Measurements from ENCODE around the gene ANXA1.

DNA sequence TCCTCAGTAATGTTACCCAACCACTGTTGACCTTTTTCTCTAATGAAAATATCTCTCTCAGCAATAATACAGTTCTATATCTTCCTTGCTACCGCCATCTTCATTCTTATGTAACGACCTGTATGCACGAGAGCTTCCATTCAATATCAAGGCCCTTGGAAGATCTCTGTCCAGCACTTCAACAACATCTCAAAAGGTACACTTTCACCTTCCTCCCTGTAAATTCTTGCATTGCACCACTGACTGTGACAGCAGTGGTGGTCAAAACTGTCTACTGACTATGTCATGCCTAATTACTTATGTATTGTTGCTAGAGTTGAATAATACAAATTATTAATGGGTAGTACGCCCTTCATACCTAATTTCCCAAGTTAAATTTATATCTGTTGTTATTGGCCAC, 53.3 kb downstream of the ANXA1 start:
- TF ChIP-seq, protein P1, sequence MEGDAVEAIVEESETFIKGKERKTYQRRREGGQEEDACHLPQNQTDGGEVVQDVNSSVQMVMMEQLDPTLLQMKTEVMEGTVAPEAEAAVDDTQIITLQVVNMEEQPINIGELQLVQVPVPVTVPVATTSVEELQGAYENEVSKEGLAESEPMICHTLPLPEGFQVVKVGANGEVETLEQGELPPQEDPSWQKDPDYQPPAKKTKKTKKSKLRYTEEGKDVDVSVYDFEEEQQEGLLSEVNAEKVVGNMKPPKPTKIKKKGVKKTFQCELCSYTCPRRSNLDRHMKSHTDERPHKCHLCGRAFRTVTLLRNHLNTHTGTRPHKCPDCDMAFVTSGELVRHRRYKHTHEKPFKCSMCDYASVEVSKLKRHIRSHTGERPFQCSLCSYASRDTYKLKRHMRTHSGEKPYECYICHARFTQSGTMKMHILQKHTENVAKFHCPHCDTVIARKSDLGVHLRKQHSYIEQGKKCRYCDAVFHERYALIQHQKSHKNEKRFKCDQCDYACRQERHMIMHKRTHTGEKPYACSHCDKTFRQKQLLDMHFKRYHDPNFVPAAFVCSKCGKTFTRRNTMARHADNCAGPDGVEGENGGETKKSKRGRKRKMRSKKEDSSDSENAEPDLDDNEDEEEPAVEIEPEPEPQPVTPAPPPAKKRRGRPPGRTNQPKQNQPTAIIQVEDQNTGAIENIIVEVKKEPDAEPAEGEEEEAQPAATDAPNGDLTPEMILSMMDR (IDR thresholded peaks at IDR 0.05; ENCODE audit: low read length) = no peak
- no peak for TF ChIP-seq EZH2 (IDR thresholded peaks at IDR 0.05; ENCODE audit: borderline replicate concordance, low read length)

Measured in OCI-LY1 (cell line).